Transverse colon (tissue), 4 donors: ENCODE measurements around the gene KCNK17. TPM values are rescaled to one million over a fixed set of nuclear protein-coding genes. Genes with fewer than 3 reads are reported as not detected.

Experiments
- DNase-seq: peaks from one replicate; pipeline ENCODE4 v3.0.0-alpha.2; 2019
- H3K27ac ChIP-seq, 4 donors: fragments of 200-600 bp; sonication (generic); 2 replicates each; pipeline ENCODE4 v1.5.1; 2016 to 2018; ENCODE audit warnings: inconsistent platforms in 4 of 4
- H3K27me3 ChIP-seq: fragments of 200-600 bp; sonication (generic); 2 replicates; pipeline ENCODE4 v1.5.1; 2017; ENCODE audit warnings: inconsistent platforms
- H3K36me3 ChIP-seq, 4 donors: fragments of 200-600 bp; sonication (generic); 2 replicates each; pipeline ENCODE4 v1.5.1; 2017 to 2019; ENCODE audit warnings: inconsistent platforms in 4 of 4
- H3K4me1 ChIP-seq, 4 donors: fragments of 200-600 bp; sonication (generic); 2 replicates each; pipeline ENCODE4 v1.5.1; 2017 to 2020; ENCODE audit warnings: inconsistent platforms in 4 of 4
- H3K4me3 ChIP-seq, 4 donors: fragments of 200-600 bp; sonication (generic); 1 replicate in 1 of 4; 2 replicates in 3 of 4; pipeline versions ENCODE4 v1.5.1 to v1.6.1; 2017 to 2019; ENCODE audit warnings: inconsistent platforms in 4 of 4
- H3K9me3 ChIP-seq, 2 donors: fragments of 200-600 bp; sonication (generic); 2 replicates each; pipeline ENCODE4 v1.5.1; 2017 to 2019; ENCODE audit warnings: inconsistent platforms in 2 of 2
- EP300 ChIP-seq: sonication (generic); formaldehyde crosslinking; IDR thresholded peaks from one replicate; pipeline ENCODE4 v1.6.1; 2017; ENCODE audit warnings: antibody characterized with exemption, low read depth
- POLR2A ChIP-seq: fragments of 450-650 bp; IDR thresholded peaks from one replicate; pipeline ENCODE4 v1.6.1; 2016; ENCODE audit warnings: antibody characterized with exemption, mild to moderate bottlenecking, moderate library complexity
- POLR2AphosphoS5 ChIP-seq, 3 donors: sonication (generic); formaldehyde crosslinking; IDR thresholded peaks; one replicate each; pipeline ENCODE4 v1.6.1; 2016; ENCODE audit warnings: antibody characterized with exemption in 3 of 3
- WGBS, 2 donors: methylation state at CpG; one replicate each; pipeline ENCODE4 v1.1.5; 2018; ENCODE audit warnings: low coverage in 1 of 2; 5-methylcytosine and 5-hydroxymethylcytosine counted together
- in situ Hi-C, 4 donors: fragments of 200-750 bp; cut with MboI; loops; one replicate each; pipeline versions ENCODE4 v1.15.0 to v1.15.1; 2017; ENCODE audit warnings: low sequenced_read_pairs in 3 of 4, low pct_ligation_motif_present in 1 of 4, low pct_unique_long_range_greater_than_20kb in 1 of 4
- intact Hi-C: fragments of 100-400 bp; cut with DNase I; formaldehyde crosslinking; loops from one replicate; pipeline ENCODE4 v1.15.1; 2023; ENCODE audit warnings: low total_unique reads
- total RNA-seq, 4 donors: library from RNA; depleted of rRNA; stranded (reverse); fragments of >200 nt; gene quantifications; one replicate each; pipeline ENCODE4 v1.1.0, GENCODE V29; 2016
- TF ChIP-seq, protein P1 (sequence below), 5 experiments: fragments of 200-600 bp in 3 of 5; fragments of 450-650 bp in 2 of 5; sonication (generic) in 3 of 5; IDR thresholded peaks; 1 replicate in 2 of 5; 2 replicates in 3 of 5; pipeline ENCODE4 v1.5.1; 2016 to 2017; ENCODE audit warnings: antibody characterized with exemption in 5 of 5, inconsistent platforms in 3 of 5, mild to moderate bottlenecking in 2 of 5, moderate library complexity in 1 of 5

KCNK17 gene
- total RNA-seq, 4 donors from 2014 or later = 0.96 TPM; not detected in 3

DNA sequence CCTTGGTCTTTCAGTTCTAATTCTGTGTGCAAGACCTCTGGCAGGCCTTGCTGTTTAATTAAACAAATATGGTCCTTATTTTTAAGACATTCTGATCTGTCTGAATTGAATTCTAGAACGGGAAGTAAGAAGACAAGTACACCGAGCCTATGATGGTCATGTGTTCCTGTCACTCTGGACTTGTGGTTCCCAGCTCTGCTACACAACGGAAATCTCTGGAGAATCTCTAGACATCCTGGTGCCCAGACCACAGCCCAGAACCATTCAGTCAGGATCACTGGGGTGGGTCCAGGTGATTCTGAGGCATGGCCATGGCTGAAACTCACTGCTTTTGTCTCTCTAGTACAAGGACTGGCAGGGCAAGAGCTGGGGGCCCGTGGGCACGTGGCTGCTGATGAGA lies 24.2 kb upstream of the KCNK17 start:
- Histone ChIP-seq H3K4me1 (peaks cover 0 to 6% (median 0%) of the 10 kb centered on the region in 4 donors), H3K4me3 (no peak overlapping the region), H3K27ac (no peak overlapping the region), H3K27me3 (no peaks in the 10 kb centered on the region), H3K9me3 (no peaks in the 10 kb centered on the region), H3K36me3 (no peaks in the 10 kb centered on the region)
- no peak for DNase-seq
- TF ChIP-seq POLR2A (no peak), EP300 (no peak)
- WGBS, 2 donors = 40 to 64% methylated on average over 1 to 5 of the region's 5 CpGs
- in situ Hi-C loops = loop anchor here in 1 of 4 donors (25.0 kb wide), 1 partner anchor 1499 kb away; no protein-coding TSS in a partner anchor
- intact Hi-C loops = no loop called here

DNA sequence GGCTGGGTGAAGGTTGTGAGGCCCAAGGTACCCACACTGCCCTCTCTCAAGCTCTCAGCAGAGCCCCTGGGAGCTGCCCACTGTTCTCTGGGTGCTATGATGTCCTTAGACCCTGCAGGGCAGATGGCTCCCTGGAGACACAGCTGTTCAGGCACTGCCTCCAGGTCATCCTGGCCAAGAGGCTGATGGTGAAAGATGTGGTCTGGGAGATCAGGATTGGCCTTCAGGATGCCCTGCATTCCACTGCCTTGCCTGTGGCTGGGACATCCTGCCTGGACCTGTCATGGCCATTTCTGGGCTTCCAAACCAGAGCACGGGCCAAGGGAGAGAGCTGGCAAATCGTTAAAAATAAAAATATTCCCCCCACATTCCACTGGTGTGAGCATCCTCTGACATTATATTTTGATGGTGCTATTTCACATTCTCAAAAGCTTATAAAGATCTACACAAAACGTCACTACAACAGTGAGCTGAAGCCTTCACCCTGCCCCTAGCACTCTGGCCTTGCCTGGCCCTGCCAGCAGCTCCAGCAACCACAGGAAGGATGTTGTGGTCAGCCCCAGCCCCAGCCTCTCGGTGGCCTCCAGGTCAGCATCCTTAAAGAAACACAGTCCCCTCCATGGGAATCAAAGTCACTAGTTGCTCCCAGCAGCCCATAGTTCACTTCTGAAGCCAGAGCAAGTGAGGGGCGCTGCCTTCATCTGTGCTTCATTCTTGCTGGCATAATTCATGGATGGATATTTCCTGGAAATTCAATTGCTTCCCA lies 21.7 kb upstream of the KCNK17 start:
- in situ Hi-C loops (loop anchor here in 1 of 4 donors (25.0 kb wide), 1 partner anchor 1501 kb away; no protein-coding TSS in a partner anchor), intact Hi-C loops (no loop called here)
- no peaks in the 10 kb centered on the region for H3K36me3 ChIP-seq
- no peak for TF ChIP-seq POLR2A
- TF ChIP-seq, protein P1, sequence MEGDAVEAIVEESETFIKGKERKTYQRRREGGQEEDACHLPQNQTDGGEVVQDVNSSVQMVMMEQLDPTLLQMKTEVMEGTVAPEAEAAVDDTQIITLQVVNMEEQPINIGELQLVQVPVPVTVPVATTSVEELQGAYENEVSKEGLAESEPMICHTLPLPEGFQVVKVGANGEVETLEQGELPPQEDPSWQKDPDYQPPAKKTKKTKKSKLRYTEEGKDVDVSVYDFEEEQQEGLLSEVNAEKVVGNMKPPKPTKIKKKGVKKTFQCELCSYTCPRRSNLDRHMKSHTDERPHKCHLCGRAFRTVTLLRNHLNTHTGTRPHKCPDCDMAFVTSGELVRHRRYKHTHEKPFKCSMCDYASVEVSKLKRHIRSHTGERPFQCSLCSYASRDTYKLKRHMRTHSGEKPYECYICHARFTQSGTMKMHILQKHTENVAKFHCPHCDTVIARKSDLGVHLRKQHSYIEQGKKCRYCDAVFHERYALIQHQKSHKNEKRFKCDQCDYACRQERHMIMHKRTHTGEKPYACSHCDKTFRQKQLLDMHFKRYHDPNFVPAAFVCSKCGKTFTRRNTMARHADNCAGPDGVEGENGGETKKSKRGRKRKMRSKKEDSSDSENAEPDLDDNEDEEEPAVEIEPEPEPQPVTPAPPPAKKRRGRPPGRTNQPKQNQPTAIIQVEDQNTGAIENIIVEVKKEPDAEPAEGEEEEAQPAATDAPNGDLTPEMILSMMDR (IDR thresholded peaks at IDR 0.05) = no peak
- TF ChIP-seq POLR2AphosphoS5 (IDR thresholded peaks at IDR 0.05) = no peak
- TF ChIP-seq EP300 = no peak
- H3K4me3 ChIP-seq = no peak overlapping the region
- H3K27me3 ChIP-seq = no peaks in the 10 kb centered on the region
- 35% methylated on average over 5 of the region's 5 CpGs; no CpG with 5 or more reads in 1 of the 2 donors for WGBS, 2 donors
- DNase-seq = peak; percentile 36
- no peaks in the 10 kb centered on the region for H3K4me1 ChIP-seq
- H3K27ac ChIP-seq = no peak overlapping the region
- H3K9me3 ChIP-seq = no peaks in the 10 kb centered on the region

DNA sequence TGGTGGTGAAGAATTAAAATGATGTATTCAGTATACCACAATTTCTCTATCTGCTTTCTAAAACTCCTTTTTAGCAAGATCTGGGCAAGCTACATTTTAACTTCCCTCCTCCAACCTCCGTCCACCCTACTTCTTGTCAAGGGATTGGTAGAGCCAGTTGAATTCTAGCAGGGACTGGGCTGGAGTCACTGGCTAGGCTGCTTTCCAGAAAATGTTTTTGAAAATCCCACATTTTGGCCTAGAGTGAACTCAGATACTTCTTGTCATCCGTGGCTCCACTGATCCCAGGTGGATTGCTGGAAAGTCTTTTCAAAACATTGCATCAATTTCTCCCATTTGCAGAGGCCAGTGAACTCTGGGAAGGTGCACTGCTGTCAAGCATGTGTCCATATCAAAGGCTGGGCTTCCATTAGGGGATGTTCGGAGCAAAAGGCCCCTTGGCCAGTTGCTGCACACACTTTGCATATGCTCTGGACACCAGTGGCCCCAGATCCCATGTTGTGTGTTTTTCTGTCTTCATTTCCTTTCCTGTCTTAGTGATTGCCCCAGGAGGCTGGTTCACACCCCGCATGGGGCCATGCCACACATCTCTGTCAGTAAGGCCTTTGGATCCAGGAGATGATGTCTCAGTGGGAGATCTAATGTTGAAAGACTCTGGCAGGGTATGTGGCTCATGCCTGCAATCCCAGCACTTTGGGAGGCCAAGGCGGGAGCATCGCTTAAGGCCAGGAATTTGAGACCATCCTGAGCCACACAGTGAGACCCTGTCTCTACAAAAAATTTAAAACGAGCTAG lies 19.6 kb upstream of the KCNK17 start:
- H3K36me3 ChIP-seq = no peaks in the 10 kb centered on the region
- no peak overlapping the region for H3K4me3 ChIP-seq
- H3K27ac ChIP-seq = no peak overlapping the region
- in situ Hi-C loops (loop anchor here in 1 of 4 donors (25.0 kb wide), 1 partner anchor 1503 kb away; no protein-coding TSS in a partner anchor), intact Hi-C loops (no loop called here)
- TF ChIP-seq POLR2AphosphoS5 (IDR thresholded peaks at IDR 0.05) (no peak), POLR2A (no peak), EP300 (no peak)
- TF ChIP-seq, protein P1 (IDR thresholded peaks at IDR 0.05) = no peak
- no peaks in the 10 kb centered on the region for H3K9me3 ChIP-seq
- WGBS, 2 donors = 80 to 86% methylated on average over 2 to 7 of the region's 7 CpGs
- H3K27me3 ChIP-seq = no peaks in the 10 kb centered on the region
- no peaks in the 10 kb centered on the region for H3K4me1 ChIP-seq
- no peak for DNase-seq

DNA sequence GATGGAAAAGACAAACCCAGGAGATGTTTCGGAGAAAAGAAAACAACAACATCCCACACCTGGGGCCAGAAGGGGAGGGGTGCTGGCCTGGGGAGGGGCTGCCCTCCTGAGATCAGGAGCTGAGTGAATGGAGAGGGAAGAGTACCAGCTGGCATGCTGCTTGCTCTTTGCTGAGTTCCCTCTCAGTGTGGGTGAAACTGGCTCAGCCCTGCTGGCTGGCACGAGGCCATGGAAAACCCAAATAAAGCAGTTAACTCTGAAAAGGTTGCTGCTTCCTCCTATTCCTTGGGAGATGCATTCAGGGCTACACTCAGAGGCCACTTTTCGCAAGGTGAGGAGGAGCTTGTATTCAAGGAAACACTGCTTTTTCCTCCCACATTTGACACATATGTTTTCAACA lies 16.3 kb upstream of the KCNK17 start:
- Histone ChIP-seq H3K27me3 (peaks cover 4% of the 10 kb centered on the region), H3K36me3 (no peaks in the 10 kb centered on the region), H3K4me1 (no peaks in the 10 kb centered on the region), H3K27ac (no peak overlapping the region), H3K4me3 (no peak overlapping the region), H3K9me3 (no peaks in the 10 kb centered on the region)
- no peak for DNase-seq
- WGBS, 2 donors = 38 to 58% methylated on average over 2 to 3 of the region's 3 CpGs
- TF ChIP-seq POLR2A = no peak
- TF ChIP-seq POLR2AphosphoS5 (IDR thresholded peaks at IDR 0.05) = no peak
- TF ChIP-seq EP300 = no peak
- TF ChIP-seq, protein P1 (IDR thresholded peaks at IDR 0.05) = no peak
- intact Hi-C loops = no loop called here
- in situ Hi-C loops = loop anchor here in 1 of 4 donors (25.0 kb wide), 1 partner anchor 1507 kb away; no protein-coding TSS in a partner anchor
